ENCODE data around the gene MDP1. TPM values are rescaled to one million over a fixed set of nuclear protein-coding genes. Genes with fewer than 3 reads are reported as not detected.
"Not testable (repeated sequence)": the region's sequence is repeated elsewhere in the genome, so short reads cannot be mapped to it uniquely, and the experiment has no call there.

Gene MDP1
- total RNA-seq, 1 experiment from 2014 or later, result 8.3 TPM

DNA sequence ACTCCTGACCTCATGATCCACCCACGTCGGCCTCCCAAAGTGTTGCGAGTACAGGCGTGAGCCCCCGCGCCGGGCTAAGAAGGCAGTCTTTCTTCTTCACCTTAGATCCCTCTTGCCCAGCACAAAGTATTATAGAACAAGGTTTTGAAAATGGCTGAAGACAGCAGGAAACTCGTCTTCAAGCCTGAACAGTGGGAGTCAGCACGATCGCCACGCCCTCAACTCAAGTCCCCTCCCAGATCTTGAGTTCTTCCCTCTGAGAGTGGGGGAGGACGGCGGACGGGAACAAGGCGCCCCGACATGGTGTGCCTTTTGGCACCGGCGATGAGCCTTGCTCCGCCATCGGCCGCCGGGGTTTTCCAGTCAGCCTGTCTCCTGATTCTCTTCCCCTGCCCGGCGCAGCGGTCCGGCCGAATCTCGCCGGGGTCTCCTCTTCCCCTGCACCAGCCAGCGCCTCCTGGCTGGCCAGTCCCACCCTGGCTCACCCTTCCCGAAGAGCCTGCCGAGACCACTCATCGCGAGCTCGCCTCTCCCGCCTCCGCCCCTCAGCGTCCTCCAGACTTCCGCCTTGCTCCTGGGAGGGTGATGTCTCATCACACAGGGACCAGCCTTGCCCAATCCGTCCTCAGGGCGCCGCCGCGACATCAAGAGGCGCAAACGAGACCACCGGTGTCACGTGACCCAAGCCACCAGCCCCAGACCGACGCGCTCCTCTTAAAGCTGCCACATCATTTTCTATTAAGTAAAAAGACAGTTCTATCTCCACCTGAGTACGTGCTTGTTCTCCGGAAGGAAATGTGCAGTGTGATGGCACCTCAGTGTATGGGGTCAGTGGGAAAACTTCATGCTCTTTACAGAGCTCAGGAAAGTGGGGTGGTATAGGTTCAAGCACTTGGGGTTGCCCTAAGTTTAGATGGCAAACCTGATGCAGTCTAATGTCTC is 2.7 kb downstream of the MDP1 start, which contains the start of gene CHMP4A:
CHMP4A (minus strand) TSS at position 565 of the 942 bp plus-strand sequence; CDS start at position 516, 49 bp downstream.
- in situ Hi-C loops (cut with HindIII; ENCODE audit: low pct_unique_long_range_greater_than_20kb, low sequenced_read_pairs), result no loop called here
- peak; percentile 98 for DNase-seq (ENCODE audit: low read depth, low spot score)

DNA sequence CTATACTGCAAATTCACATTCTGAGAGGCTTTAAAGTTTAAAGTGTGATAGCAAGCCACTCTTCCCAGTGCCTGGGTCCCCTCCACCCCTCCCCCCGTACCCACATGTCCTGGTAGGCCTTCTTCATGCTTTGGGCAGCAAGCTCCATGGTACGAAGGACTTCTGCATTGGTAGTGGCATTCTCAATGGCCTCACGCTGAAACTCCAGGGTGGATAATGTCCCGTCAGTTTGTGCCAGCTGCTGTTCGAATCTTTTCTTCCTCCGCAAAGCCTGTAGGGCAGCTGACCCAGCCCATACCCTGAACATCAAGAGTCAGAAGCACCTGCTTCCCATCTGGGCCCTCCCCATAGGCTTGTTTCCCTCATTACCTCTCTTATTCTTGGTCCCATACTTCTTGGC is 4.6 kb downstream of the MDP1 start:
- in situ Hi-C loops (cut with HindIII; ENCODE audit: low pct_unique_long_range_greater_than_20kb, low sequenced_read_pairs), result no loop called here
- DNase-seq (ENCODE audit: low read depth, low spot score), result no peak

DNA sequence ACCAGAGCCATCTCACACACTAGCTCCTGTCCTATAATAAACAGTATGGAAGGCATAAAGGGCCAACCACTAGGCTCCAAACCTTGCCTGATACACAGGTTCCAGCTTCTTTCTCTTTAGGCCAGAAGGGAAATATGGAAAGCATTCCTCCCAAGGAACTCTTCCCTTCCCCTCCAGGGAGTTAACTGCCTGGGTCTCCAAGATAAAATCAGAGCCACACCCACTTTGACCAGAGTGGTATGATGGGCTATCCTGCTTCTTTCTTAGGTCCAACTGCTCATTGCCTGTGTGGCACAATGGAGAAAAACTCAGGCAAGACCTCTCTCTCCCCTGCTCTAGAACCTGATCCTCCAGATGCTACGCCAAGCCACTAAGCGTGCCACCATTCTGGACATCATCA is 8.2 kb downstream of the MDP1 start:
- DNase-seq (ENCODE audit: low read depth, low spot score), result no peak
- in situ Hi-C loops (cut with HindIII; ENCODE audit: low pct_unique_long_range_greater_than_20kb, low sequenced_read_pairs), result no loop called here

DNA sequence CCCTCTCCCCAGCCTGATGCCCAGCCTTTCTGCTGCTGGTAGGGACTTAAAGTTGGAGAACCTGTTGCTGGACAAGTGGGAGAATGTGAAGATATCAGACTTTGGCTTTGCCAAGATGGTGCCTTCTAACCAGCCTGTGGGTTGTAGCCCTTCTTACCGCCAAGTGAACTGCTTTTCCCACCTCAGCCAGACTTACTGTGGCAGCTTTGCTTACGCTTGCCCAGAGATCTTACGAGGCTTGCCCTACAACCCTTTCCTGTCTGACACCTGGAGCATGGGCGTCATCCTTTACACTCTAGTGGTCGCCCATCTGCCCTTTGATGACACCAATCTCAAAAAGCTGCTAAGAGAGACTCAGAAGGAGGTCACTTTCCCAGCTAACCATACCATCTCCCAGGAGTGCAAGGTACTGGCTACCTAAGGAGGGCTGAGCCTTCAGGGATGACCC is 8.7 kb downstream of the MDP1 start:
- in situ Hi-C loops (cut with HindIII; ENCODE audit: low pct_unique_long_range_greater_than_20kb, low sequenced_read_pairs), result no loop called here
- DNase-seq (ENCODE audit: low read depth, low spot score), result no peak

DNA sequence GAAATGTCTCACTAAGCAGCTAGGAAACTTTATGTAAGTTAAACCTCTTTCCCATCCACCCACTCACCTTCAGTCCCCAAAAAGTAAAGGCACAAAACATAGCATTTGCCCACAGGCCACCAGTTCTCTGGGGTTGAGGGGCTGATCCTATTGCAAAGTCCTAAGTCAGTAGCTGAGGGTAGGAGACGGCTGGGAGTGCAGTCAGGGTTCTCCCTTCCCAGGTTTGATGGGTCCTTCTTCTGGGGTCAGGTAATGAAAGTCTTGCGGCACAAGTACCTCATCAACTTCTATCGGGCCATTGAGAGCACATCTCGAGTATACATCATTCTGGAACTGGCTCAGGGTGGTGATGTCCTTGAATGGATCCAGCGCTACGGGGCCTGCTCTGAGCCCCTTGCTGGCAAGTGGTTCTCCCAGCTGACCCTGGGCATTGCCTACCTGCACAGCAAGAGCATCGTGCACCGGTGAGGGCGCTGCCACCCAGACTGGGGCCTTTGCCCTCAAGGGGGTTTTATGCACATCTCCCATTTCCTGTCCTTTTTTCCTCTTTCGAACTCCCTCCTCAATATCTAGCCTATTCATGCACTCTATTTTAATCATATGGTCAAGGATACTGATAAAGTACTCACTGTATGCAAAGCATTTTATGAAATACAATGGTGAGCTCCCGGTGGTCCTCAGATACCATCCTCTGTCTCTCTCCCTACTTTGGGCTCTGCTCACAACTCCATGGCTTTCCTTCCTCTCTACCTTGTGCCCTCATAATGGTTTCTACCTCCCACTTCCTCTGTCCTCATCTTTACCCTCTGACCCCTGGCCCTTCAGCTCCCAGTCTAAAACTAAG is 9.4 kb downstream of the MDP1 start:
- DNase-seq (ENCODE audit: low read depth, low spot score), result no peak
- in situ Hi-C loops (cut with HindIII; ENCODE audit: low pct_unique_long_range_greater_than_20kb, low sequenced_read_pairs), result no loop called here

DNA sequence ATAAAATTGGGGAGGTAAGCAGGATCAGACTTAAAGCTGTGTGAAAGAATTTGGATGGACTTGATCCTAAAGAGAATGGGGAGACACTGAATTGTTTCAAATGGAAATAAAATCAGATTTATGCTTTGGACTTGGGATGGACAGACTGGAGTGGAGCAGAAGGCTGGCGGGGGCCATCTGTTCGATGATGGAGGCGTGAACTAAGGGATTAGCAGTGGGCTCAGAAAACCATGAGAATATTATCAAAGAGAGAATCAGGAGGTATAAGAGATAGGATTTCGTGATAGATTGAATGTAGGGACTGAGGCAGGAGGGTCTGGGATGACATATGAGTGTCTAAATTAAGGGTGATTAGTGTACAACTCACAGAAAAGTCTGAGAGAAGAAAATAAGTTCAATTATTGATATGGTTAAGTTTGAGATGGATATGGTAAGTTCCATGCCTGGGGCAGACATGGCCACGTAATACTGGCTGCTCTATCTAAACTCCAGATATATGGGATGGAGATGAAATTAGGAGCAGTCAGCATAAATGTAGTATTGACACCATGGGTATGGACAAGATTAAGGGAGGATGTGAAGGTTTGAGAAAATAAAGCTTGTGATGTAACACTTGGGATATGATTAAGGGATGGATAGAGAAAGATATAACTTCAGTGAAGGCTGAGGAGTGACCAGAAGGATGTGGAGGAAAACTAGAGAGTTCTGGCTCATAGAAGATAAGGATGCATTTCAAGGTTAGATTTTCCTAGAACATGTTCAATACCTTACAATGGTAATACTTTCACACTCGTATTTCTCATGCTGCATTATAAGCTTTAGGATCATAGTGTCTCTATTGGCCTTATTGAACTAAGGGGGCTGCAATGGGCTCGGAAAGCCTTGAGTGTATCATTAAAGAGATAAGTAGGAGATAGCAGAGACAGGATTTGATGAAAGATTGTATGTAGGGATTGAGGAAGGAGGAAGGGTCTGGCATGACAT is 11.4 kb downstream of the MDP1 start:
- in situ Hi-C loops (cut with HindIII; ENCODE audit: low pct_unique_long_range_greater_than_20kb, low sequenced_read_pairs), result no loop called here
- no peak for DNase-seq (ENCODE audit: low read depth, low spot score)

DNA sequence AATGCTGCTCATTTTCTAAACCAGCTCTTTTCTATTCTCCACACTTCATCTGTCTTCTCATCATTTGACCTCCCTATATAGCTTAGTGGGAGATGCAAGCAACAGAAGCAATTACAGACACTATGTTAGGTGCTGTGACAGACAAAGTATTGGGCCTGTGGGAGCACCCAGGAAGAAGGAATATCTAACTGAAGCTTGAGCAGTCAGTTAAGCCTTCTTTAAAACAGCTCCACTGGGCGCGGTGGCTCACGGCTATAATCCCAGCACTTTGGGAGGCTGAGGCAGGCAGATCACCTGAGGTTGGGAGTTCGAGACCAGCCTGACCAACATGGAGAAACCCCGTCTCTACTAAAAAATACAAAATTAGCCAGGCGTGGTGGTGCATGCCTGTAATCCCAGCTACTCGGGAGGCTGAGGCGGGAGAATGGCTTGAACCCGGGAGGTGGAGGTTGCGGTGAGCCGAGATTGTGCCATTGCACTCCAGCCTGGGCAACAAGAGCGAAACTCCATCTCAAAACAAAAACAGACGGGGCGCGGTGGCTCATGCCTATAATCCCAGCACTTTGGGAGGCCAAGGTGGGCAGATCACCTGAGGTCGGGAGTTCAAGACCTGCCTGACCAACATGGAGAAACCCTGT is 12.5 kb downstream of the MDP1 start:
- in situ Hi-C loops (cut with HindIII; ENCODE audit: low pct_unique_long_range_greater_than_20kb, low sequenced_read_pairs), result not testable (repeated sequence)

DNA sequence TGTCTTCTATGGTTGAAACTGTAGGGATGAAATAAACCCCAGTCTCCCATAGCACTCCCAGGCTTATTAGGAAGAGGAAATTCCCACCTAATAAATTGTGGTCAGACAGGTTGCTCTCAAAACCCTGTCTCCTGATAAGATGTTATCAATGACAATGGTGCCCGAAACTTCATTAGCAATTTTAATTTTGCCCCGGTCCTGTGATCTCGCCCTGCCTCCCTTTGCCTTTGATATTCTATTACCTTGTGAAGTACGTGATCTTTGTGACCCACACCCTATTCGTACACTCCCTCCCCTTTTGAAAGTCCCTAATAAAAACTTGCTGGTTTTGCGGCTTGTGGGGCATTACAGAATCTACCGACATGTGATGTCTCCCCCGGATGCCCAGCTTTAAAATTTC is 13.3 kb downstream of the MDP1 start:
- in situ Hi-C loops (cut with HindIII; ENCODE audit: low pct_unique_long_range_greater_than_20kb, low sequenced_read_pairs); DNase-seq (ENCODE audit: low read depth, low spot score): not testable (repeated sequence)

More for the DNA sequence above, 12.5 kb downstream of the MDP1 start:
- DNase-seq (ENCODE audit: low read depth, low spot score), result not testable (repeated sequence)

DNA sequence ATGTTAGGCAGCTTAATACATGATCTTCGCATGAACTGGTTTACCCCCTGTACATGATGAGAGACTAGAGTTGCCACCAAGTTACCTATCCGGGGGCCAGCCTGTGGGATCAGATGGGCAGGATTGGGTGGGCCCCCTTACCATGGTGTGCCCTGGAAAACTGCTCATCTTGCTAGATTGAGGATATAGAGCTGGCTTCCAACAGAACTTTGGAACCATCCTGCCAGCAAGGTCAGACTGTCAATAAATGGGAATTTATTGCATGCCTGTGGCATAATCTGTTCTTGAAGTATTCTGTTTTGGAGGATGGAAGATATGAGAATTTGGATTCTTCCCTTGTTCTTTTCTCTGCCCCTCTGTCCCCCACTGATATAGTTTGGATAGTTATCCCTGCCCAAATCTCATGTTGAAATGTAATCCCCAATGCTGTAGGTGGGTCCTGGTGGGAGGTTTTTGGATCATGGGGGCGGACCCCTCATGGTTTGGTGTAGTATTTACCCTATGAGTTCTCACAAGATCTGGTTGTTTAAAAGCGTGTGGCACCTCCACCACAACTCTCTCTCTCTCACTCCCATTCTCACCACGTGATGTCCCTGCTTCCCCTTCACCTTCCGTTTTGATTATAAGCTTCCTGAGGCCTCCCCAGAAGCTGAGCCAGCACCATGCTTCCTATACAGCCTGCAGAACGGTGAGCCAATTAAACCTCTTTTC is 16.9 kb downstream of the MDP1 start:
- DNase-seq (ENCODE audit: low read depth, low spot score), result no peak
- in situ Hi-C loops (cut with HindIII; ENCODE audit: low pct_unique_long_range_greater_than_20kb, low sequenced_read_pairs), result no loop called here

DNA sequence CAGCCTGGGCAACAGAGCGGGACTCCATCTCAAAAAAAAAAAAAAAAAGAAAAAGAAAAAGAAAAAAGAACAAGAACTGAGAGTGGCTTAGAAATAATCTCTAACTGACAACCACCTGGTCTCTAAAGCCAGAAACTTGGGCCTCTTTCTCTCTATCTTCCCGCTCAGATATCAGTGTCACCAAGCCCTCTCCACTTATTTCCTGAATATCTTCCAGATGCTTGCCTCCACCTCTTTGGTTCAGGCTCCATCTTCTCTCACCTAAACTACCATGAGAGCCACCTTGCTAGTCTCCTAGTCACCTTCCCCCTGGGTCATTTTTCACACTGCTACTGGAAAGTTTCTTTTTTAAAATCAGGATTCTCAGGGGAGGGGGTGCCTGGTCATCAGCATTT is 18.8 kb downstream of the MDP1 start:
- no peak for DNase-seq (ENCODE audit: low read depth, low spot score)
- in situ Hi-C loops (cut with HindIII; ENCODE audit: low pct_unique_long_range_greater_than_20kb, low sequenced_read_pairs), result no loop called here

DNA sequence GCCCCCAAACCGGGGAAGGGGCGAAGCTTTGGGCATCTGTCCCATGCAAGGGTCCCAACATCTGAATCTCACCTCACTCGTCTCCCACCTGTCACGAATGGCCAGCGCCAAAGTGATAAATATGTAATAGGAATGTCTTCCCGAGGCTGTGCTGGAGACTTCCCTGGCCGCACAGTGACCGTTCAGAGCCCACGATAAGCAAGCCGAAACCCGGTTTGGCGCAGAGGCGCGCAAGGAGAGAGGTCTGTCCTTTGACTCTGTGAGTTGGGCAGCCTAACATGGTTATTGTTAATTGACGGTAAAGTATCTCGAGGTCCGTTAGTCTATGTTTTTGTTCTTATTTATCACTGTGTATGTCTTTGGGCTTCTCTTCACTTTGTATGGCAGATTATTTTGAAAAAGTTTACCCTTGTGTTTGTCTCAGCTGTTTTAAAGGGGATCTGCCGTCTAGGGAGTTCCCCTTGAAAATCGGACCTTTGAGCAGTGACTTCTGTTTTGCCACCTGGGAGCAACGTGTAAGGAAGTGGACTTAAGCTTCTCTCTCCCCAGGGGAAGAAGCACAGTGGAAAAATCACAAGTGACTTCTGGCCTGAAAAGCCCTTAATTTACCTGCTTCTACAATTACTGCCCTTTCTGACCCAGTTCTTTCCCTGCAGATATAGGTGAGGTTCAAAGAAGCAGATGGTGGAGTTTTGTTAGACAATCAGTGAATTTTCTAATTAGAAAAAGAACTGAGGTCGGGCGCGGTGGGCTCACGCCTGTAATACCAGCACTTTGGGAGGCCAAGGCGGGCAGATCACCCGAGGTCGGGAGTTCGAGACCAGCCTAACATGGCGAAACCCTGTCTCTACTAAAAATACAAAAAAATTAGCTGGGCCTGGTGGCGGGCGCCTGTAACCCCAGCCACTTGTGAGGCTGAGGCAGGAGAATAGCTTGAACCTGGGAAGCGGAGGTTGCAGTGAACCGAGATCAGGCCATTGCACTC is 19.5 kb downstream of the MDP1 start:
- no peak for DNase-seq (ENCODE audit: low read depth, low spot score)
- in situ Hi-C loops (cut with HindIII; ENCODE audit: low pct_unique_long_range_greater_than_20kb, low sequenced_read_pairs), result no loop called here

DNA sequence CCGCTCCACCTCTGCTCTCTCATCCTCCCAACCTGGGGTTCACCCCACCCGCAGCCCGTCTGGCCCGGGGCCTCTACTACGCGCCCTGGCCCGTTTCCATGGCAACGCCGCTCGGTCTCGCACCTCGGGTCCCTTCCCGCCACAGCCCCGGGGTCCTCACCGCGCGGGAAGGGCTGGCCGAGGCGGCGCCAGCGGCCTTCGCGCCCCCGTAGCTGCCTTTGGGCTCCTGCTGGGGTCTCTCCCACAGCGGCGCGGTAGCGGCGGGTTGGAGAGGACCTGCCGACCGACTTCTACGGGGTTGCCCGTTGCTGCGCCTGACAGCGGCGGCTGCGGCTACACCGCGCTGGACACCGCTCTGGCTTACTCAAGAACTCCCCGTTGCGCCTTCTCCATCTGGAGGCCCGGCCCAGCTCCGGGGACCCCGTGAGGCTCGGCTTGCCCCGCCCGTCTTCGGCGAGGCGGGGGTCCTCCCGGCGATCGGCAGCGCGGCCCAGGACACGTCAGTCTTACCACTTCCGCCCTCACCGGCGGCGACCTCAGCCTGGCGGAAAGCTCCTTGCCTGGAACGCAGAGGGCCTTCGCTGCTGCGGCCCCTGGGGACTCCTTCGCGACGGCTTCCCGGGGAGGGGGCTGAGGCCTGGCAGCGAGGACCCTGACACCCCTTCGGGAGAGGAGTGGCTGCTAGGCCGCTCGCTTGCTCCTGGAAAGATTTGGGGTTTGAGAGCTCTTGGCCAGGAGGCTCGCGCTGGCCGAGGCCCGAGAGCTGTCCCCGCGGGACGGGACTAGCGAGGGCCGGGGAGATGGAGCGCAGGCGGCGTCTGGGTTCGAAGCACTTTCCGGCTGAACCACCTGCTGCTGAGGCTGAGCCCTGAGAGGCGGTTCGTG is 20.4 kb downstream of the MDP1 start, which contains the start of gene TM9SF1:
TM9SF1 (minus strand) TSS at position 256 of the 885 bp plus-strand sequence. CDS start 422 bp downstream, outside the sequence.
- in situ Hi-C loops (cut with HindIII; ENCODE audit: low pct_unique_long_range_greater_than_20kb, low sequenced_read_pairs), result no loop called here

DNA sequence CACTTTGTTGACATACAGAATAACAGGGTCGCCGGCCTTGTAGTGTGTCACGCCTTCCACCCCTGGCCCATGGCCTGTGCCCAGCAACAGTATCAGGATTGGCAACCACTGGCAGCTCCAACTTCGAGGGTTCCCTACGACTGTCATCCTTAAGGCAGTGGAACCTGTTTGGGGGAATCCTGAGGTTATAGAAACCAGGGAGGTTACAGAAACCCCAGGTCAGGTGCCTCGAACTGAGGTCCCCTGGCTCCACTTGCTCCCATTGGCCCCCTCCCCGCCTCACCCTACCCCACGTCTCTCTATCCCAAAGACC is 21.0 kb downstream of the MDP1 start:
- DNase-seq (ENCODE audit: low read depth, low spot score), result no peak
- in situ Hi-C loops (cut with HindIII; ENCODE audit: low pct_unique_long_range_greater_than_20kb, low sequenced_read_pairs), result no loop called here

More for the DNA sequence above, 20.4 kb downstream of the MDP1 start, which contains the start of gene TM9SF1:
- peak; percentile 77 for DNase-seq (ENCODE audit: low read depth, low spot score)

DNA sequence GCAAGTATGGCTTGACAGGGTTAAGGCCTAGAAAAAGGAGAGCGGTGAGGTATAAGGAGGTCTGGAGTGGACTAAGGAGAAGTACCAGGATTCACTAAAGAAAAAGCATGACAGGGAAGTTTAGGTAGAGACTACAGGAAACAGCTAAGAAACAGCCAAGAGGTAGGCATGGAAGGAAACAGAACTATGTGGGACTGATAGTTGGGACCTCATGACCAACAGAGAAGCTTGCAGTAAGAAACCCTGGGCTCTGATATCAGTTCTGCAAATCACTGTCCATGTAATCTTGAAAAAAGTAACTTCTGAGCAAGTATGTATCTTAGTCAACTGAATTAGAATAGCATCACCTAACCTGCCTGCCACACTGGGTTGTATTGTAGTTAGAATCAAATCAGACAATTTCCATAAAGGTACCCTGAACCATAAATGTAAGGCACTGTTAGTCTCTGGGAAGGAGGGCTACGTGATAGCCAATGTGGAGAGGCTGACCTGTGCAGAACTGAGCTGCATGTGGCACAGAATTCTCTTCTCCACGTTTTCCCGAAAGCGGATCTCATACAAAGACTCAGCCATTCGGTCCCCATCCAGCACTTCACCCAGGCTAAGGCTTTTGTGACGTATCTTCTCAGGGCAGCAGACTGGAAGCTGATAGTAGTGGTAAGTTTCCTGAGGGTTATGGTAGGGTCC is 21.5 kb downstream of the MDP1 start:
- no peak for DNase-seq (ENCODE audit: low read depth, low spot score)
- in situ Hi-C loops (cut with HindIII; ENCODE audit: low pct_unique_long_range_greater_than_20kb, low sequenced_read_pairs), result no loop called here

All from SK-MEL-5 (cell line).